Metanephros (tissue), 1 donor: Measurements from ENCODE around the gene KRT73. TPM values are rescaled to one million over a fixed set of nuclear protein-coding genes. Genes with fewer than 3 reads are reported as not detected.

ENCODE experiments used
- total RNA-seq: library from RNA; depleted of rRNA; stranded (reverse); fragments of >200 nt; gene quantifications from one replicate; pipeline ENCODE4 v1.2.3, GENCODE V29; 2014

KRT73 gene
- not detected for total RNA-seq

DNA sequence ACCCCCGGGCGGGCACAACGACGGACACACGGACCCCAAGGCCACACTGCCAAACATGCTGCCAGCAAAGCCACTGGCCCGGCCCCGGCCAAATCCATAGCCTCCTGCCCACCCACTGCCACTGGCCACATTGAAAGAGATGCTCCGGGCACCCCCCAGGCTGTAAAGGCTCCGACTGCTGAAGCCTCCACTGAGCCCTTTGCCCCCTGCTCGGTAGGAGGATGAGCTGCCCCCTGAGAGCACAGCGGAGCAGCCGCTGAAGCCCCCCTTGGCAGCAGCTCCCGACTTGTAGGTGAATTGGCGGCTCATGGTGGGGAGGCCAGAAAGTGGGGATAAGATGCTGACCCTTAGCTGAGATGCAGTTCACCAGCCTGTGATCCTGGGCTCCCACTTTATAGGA lies at the start of gene KRT73:
Gene KRT73, minus strand, starts transcription at position 344 of the 400 bp plus-strand sequence. Its CDS starts 35 bp downstream, at position 309.

DNA sequence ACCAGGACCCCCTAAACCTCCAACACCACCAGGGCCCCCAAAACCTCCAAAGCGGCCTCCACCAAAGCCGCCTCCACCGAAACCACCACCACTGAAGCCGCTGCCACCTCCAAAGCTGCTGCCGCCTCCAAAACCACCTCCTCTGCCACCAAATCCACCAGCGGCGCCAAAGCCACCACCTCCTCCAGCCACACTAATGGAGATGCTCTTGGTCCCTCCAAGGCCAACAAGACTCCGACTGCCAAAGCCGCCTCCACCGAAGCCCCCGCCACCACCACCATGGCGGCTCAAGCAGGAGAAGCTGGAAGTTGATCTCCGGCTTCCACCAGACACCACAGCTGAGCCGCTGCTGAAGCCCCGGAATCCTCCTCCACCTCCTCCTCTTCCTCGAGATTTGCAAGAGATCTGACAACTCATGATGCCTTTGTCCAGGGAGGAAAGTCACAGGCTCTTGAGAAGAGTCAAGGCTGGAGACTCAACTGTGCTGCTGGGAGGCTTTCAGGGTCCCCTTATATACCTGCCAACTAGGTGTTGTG lies 33.4 kb upstream of the KRT73 start, which contains the start of gene KRT2:
Gene KRT2, minus strand, starts transcription at position 486 of the 536 bp plus-strand sequence. Its CDS starts 69 bp downstream, at position 417.

DNA sequence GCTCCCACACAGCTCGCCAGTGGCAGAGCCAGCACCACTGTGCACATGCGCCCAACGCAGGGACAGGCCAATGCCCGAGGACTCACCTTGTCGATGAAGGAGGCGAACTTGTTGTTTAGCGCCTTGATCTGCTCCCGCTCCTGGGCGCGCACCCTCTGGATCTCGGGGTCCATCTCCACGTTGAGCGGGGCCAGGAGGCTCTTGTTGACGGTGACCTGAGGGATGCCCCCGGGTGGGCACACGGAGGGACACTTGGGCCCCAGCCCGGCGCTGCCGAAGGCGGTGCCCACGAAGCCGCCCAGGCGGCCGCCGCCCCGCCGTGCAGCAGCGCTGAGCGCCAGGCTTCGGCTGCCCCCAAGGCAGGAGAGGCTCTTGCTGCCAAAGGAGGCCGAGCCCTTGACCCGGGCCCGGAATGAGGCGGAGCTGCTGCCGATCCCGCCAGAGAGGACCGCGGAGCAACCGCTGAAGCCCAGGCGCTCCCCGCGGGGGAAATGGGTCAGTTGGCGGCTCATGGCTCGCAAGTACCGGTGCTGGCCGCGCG lies 17.3 kb downstream of the KRT73 start, which contains the start of gene KRT72:
Gene KRT72, minus strand, starts transcription at position 523 of the 541 bp plus-strand sequence. Its CDS starts 11 bp downstream, at position 512.

DNA sequence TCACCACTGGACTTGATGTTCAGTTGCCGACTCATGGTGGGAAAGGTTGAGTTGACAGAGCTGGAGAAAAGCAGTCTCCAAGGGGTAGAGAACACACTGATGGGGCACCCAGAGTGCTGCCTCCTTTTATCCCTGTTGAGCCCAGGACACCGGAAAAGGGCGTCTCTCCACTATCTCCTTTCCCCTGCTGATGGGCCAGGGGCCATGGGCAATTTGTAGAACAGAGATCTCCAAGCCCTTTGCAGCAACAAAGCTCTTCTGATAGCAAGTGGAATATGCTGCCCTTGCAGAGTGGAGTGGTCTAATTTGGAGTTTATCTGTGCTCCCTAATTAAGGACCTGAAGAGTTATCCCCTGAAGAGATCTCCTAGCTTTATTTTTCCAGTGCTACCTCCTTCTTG lies 44.6 kb downstream of the KRT73 start, which contains the start of gene KRT74:
Gene KRT74, minus strand, starts transcription at position 101 of the 400 bp plus-strand sequence. Its CDS starts 66 bp downstream, at position 35.

Other genes starting within 250 kb of the KRT73 start
- gene KRT84, start 232.9 kb downstream of the KRT73 start, total RNA-seq, result not detected
- not detected for gene KRT82, start 212.2 kb downstream of the KRT73 start, total RNA-seq
- gene KRT75, start 184.2 kb downstream of the KRT73 start, total RNA-seq, result not detected
- not detected for gene KRT6B, start 166.4 kb downstream of the KRT73 start, total RNA-seq
- not detected for gene KRT6C, start 144.8 kb downstream of the KRT73 start, total RNA-seq
- not detected for gene KRT6A, start 125.3 kb downstream of the KRT73 start, total RNA-seq
- gene KRT5, start 98.2 kb downstream of the KRT73 start, total RNA-seq, result 2.6 TPM
- gene KRT71, start 65.4 kb downstream of the KRT73 start, total RNA-seq, result 0.29 TPM
- not detected for gene KRT74, start 44.7 kb downstream of the KRT73 start, total RNA-seq
- not detected for gene KRT72, start 17.1 kb downstream of the KRT73 start, total RNA-seq
- gene KRT2, start 33.7 kb upstream of the KRT73 start, total RNA-seq, result not detected
- gene KRT1, start 61.8 kb upstream of the KRT73 start, total RNA-seq, result 2.2 TPM
- gene KRT77, start 85.0 kb upstream of the KRT73 start, total RNA-seq, result not detected
- not detected for gene KRT76, start 158.8 kb upstream of the KRT73 start, total RNA-seq
- gene KRT3, start 177.6 kb upstream of the KRT73 start, total RNA-seq, result not detected
- 0.29 TPM for gene KRT4, start 195.6 kb upstream of the KRT73 start, total RNA-seq
- gene KRT79, start 215.8 kb upstream of the KRT73 start, total RNA-seq, result not detected
- not detected for gene KRT78, start 230.4 kb upstream of the KRT73 start, total RNA-seq